HG03558 (cell line): ENCODE data around the gene RAB3IL1.
"Not testable (repeated sequence)": the region's sequence is repeated elsewhere in the genome, so short reads cannot be mapped to it uniquely, and the experiment has no call there.

Experiments
- ATAC-seq: cut with Tn5 transposase; IDR thresholded peaks from one replicate; pipeline ENCODE4 v1.9.1; 2021; ENCODE audit warnings: moderate number of reproducible peaks; ENCODE audit not compliant: unreplicated experiment; ENCODE audit errors: extremely low read depth

The RAB3IL1 gene

DNA sequence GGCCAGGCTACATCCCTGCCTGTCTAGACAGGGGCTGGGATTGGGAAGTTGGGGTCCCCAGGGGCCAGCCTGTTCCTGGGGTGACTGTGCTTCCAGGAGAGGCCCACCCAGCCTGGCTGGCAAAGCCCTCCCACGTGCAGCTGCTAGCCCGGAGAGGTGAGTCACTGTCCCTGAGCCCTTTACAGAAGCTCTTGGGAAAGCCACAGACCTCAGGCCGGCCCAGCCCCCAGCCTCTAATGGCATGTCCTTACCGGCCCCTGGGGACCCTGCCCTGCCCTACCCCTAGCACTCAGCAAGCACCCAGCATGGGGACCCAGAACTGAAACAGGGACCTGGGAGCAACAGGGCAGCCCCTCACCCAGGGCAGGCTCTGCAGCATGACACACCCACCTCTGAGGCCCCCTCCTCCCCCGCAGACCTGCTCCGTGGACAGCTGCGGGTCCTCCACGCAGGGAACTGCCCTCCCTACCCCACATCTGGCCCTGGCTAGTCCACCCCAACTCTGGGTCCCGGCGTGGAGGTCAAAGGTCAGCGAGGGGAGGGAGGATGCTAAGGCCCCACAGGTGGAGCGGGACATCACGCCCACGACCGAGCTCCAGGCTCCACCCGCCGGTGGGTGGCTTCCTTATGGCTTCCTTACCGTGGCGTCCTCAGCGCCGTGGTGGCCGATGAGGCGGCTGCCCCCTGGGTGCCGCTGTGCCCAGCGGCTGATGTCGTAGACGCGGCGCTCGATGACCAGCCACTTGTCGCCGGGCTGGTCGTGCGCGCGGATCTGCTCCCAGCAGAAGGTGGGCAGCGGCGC is 26.6 kb downstream of the RAB3IL1 start:
- ATAC-seq: peak; percentile 17

GRCh38 chr11:61889831-61890230 is 27.5 kb downstream of the RAB3IL1 start:
- no peak for ATAC-seq

GRCh38 chr11:61888590-61888989 is 28.8 kb downstream of the RAB3IL1 start:
- no peak for ATAC-seq

DNA sequence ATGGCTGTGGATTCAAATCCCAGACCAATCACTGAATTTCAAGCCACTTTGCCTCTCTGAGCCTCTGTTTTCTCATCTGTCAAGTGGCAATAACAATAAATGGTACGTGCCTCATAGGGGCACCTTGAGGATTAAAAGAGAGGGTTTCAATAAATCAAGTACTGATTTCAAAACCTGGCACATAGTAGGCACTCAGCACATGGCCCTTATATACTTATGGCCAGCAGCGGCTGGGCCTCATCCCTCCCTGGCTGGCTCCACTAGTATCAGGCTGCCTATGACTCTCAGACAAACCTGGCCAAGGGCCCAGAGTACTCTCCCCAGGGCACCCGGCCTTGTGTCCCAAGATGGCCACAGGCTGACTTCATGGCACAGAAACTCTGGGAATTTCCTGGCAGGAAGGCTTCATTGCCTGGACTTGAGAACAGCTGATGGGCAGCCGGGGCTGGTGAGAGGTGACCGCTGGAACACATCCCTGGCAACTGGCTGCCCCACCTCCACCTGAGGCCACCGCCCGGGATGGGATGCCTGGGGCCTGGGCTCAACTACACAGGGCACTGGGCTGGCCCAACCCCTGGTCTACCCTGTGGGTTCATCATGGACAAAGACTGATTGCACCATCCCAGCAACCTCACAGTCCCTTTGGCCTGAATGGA is 29.4 kb downstream of the RAB3IL1 start:
- no peak for ATAC-seq

GRCh38 chr11:61886643-61887042 is 30.7 kb downstream of the RAB3IL1 start:
- no peak for ATAC-seq

DNA sequence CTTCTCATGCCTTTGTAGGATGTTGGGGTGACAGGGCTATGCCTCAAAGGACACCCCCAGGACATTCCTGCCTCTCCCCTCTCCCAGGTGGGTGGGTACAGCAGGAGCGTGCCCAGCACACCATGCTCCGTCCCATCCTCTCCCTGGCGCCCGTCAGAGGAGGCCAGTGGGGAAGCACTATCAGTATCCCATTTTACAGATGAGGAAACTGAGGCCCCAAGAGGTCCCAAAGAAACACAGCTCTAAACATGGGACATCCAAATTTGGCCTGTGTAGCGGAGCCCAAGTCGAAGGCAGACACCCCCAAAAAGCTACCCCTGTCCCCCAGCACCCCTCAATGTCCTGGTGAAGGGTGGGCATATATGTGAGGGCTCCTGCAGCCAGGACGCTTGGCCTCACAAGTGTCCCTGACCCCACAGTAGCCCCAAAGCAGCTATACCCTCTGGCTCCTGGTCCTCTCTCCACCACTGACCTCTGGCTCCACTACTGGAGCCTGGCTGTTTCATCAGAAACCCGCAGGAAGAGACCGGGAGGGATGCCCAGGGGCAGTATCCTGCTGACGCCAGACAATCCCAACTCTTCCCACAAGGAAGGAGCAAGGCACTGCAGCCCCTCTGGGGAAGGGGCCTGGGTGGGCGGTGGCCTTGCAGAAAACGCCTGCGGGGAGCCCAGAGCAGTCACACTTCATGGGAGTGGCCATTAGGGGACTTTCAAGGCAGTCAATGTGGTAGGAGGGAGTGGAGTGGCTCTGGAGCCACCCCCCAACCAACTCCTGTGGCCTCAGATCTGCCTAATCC is 31.4 kb downstream of the RAB3IL1 start:
- ATAC-seq: no peak

DNA sequence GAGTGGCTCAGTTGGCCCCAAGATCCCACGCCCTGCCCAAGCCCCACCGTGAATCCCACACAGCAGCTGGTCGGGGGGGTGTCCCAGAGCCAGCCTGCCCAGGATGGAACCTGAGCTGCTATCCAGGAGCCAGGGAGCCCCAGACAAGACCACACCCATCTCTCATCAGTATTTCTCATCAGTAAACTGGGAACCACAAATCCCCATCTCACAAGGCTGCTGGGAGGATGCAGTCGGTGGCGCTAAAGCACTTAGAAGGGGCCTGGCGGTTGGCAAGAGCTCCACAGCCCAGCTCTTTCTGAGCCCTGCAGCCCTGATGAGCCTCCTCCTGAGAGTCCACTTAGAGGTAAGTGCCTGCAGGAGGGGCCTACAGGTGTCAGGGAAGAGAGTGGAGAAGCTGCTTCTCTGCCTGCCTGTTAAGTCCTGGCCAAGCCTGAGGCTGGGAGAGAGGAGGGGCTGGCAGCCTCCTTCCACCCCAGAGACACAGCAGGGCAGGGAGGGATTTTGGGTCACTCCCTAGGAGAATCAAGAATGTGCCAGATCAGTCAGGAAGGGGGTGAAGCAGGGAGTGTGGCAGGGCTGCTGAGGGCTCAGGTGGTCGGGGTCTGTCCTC is 32.1 kb downstream of the RAB3IL1 start:
- ATAC-seq: no peak

DNA sequence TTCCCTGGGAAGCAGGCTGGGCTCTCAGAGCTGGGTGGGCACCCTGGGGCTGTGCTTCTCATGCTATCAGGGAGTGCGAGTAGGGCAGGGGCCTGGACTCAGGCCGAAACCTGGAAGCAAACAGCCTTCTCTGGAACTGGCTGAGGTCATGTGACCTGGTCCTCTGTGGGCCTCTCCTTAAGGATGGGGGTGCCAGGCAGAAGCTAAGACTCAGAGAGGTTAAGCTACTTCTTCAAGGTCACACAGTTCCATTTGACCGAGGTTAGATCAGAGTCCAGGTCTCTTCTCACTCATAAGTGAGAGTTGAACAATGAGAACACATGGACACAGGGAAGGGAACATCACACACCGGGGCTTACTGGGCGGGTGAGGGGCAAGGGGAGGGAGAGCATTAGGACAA is 33.4 kb downstream of the RAB3IL1 start:
- ATAC-seq: no peak

- ATAC-seq: no peak
Measured at GRCh38 chr11:61883327-61883726, 34.0 kb downstream of the RAB3IL1 start.

DNA sequence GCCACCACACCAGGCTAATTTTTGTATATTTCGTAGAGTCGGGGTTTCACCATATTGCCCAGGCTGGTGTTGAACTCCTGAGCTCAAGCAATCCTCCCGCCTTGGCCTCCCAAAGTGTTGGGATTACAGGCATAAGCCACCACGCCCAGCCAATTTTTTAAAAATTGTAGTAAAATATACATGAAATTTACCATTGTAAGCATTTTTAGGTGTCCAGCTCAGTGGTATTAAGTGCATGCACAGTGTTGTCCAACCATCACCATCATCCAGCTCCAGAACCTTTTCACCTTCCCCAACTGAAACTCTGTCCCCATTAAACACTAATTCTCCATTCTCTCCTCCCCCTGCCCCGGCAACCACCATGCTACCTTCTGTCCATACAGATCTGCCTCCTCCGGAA is 34.5 kb downstream of the RAB3IL1 start:
- no peak for ATAC-seq

DNA sequence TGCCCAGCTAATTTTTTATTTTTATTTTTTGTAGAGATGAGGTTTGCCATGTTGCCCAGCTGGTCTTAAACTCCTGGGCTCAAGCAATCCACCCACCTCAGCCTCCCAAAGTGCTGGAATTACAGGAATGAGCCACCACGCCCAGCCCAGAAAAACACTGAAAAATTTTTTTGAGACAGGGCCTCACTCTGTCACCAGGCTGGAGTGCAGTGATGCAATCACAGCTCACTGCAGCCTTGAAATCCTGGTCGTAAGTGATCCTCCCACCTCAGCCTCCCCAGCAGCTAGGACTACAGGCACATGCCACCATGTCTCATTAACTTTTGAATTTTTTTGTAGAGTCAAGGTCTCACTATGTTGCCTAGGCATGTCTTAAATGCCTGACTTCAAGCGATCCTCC is 35.1 kb downstream of the RAB3IL1 start:
- not testable (repeated sequence) for ATAC-seq

DNA sequence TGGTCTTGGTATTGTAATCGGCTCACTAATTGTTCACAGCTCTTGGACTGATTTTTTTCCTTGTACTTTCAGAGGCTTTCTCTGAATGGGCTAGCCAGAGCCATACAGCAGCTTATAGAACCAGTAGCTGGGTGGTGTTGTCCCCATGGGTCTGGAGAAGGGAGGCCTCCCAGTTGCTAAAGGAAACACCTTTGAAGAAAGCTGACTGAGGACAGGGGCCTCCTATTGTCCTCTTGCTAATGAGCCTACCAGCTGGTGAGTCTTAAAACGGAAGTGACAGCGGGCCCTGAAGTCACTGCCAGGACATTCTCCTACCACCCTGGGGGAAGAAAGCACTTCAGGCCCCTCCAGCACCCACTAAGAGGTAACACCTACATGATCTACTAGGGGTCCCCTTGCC is 36.0 kb downstream of the RAB3IL1 start:
- no peak for ATAC-seq

- ATAC-seq: no peak
Measured at GRCh38 chr11:61880454-61880853, 36.9 kb downstream of the RAB3IL1 start.

- no peak for ATAC-seq
Measured at GRCh38 chr11:61880031-61880430, 37.3 kb downstream of the RAB3IL1 start.

GRCh38 chr11:61879152-61879551 is 38.2 kb downstream of the RAB3IL1 start:
- ATAC-seq: no peak

- ATAC-seq: no peak
Measured at GRCh38 chr11:61875698-61876097, 41.7 kb downstream of the RAB3IL1 start.

- ATAC-seq: no peak
Measured at GRCh38 chr11:61874853-61875252, 42.5 kb downstream of the RAB3IL1 start.

- no peak for ATAC-seq
Measured at GRCh38 chr11:61874377-61874809, 43.0 kb downstream of the RAB3IL1 start.

- no peak for ATAC-seq
Measured at GRCh38 chr11:61873588-61874376, 43.6 kb downstream of the RAB3IL1 start.
